Activated CD4-positive, alpha-beta T cell treated with anti-CD3 and anti-CD28 coated beads, Interleukin-2, amount 50 U/mL, for 24 hours (primary cell): ENCODE results near the gene LMO4.

ENCODE experiments used
- DNase-seq, 2 donors: peaks; one replicate each; pipeline ENCODE4 v3.0.0-alpha.2; 2020; ENCODE audit warnings: low read depth in 1 of 2, low spot score in 1 of 2

The LMO4 gene, protein sequence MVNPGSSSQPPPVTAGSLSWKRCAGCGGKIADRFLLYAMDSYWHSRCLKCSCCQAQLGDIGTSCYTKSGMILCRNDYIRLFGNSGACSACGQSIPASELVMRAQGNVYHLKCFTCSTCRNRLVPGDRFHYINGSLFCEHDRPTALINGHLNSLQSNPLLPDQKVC

DNA sequence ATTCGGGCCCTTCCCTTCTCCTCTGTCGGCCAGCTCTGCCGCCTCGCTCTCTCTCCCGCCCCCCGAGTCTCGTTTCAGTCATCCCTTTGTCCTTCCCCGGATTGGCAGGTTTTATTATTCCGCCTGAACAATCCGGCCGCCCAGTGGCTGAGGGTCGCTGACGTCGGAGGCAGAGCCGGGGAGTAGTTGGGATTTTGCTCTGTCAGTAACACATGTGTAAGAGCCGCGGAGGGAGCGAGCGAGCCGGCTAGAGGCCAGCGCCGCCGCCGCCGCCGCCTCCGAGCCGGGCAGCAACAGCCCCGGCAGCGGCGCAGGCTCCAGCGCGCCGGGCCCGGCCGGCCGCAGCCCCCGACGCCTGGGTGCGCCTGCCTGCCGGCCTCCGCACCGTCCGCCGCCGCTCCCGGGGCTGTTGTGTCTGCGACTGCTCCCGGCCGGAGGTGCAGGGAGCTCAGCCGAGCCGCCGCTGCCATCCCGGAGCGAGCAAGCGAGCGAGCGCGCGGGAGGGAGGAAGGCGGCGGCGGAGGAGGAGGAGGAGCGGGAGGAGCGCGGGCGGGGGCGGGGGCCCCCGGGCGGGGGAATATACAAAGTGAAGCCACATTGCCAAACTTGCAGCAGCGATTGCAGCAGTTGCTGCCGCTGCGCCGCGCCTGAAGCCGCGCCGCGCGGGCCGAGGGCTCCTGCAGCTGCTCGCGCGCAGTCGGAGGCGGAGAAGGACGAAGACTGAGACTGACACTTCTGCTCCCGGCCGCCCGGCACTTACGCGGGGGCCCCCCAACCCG, at the start of gene LMO4:
Gene LMO4, plus strand, starts transcription at position 609 of the 779 bp plus-strand sequence. CDS start 3,136 bp downstream, outside the sequence.
- peak; percentile 58 to 80 for DNase-seq

DNA sequence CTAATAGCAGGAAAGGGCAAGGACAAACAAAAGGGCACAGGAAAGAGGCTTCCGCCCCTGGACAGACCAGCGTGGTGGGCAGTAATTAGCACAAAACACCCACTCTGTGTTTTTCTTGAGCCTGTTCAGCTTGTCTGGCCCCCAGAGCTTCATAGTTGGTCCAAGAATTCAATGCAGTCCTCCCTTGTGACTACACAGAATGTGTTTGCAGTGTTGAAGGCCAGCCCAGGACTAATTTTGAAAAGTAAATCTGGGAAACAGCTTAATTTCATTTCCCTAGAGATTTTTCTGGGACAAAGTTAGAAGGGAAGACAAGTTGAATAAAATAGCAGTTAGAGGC, 49.2 kb upstream of the LMO4 start:
- DNase-seq, result no peak

DNA sequence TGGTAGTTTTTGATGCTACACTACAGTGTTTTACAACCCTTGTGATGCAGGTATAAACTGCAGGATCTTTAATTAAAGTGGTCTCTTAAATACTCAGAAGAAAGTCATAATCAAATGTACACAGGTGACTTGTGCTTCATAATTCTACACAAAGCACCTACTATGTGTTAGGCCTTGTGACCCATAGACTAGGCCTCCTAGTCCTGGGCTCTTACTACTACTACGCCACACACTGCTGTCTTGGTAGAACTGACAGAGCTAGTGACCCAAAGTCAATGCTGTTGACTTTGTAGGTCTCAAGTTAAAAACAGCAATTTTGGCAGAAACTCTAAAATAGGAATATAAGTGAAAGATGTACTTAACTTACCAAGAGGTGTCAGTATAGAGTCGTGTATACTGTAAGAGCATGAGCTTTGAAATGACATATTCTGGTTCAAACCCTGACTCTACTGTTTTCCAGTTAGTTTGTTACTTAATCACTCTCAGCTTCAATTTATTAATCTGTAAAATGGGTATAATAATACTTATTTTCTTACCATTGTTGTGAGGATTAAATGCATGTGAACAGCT, 48.6 kb upstream of the LMO4 start:
- DNase-seq, result no peak

DNA sequence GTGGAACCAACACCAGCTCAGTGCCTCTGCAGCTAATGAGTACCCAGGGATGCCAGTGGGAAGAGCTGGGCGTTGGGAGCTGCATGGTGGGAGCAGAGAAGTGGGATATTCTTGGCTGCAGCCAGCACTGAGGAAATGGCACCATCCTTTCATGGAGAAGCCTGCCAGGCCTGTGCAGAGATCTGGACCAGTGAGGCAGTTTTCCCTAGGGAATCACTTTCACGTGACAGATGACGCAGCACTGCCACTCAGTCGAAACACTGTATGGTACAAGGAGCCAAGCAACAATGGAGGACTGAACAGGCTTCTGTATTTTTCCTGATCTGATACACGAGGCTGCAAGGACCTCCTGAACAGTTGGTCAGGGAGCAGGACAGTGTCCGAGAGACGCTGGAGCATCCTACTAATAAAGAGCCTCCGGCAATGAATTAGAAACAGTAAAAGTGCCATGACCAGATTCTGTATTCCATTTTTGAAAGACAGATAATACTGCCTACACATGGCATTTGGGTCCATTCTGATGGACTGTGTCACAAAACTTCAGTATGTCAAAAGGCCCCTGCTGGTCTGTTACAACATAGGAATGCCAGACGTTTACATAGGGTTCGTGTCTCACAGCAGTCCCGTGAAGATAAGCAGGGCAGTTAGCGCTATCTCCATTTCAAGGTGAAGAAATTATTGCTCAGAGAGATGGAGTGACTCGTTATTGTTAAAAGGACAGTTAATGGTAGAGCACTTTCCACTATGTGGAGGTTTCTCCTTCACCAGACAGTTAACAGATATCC, 44.0 kb upstream of the LMO4 start:
- DNase-seq, result no peak

DNA sequence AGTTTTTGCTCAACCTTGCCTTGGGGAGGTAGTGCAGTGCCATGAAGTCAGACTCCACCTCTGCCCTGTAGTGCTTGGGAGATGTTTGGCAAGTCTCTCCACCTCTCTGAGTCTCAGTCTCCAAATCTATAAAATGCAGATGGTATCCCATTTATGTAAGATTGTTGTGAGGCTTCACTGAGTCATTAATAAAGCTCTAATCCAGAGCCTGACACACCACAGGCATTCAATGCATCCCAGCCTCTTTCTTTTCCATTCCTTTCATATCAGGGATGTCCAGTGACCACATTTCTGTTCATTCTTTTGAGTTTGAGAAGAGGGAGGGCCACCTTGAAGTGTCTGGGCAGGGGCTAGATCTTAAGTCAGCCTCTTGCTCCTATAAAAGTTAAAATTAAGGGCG, 37.6 kb upstream of the LMO4 start:
- no peak for DNase-seq

DNA sequence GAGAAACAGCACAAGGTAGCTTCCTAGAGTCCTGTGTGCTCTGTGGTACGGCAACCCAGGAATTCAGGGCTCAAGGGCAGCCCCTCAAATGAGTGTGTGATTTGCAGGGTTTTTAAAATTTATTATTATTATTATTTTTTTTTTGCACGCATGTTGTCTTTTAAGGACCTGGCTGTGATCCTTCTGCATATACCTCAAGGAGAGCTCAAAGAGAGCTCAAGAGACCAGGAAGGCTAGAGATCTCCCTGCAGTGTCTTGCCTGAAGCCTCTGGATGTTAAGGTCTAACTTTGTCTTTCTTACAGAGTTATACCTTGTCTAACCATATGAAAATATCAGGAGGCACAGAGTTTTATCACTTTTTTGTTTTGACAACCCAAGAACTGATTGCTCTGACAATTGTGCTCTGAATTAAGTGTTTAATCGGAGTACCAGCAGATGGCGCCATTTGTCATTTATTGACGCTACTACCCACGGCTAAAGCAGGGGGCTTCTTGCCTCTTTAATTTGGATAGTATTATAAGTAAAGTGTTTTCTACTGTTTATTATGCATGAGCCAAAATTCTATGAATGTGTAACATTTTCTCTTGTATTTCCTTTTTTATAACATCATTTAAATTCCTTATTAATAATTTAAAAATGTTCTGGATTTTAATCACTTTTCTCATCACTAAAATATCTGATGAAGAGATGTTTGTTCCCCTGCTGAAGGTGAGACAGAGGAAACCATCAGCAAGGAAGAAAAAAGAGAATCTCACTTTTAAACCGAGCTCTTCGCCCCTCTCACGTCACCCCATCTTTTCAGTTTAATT, 35.8 kb upstream of the LMO4 start:
- peak; percentile 24 to 44 for DNase-seq

DNA sequence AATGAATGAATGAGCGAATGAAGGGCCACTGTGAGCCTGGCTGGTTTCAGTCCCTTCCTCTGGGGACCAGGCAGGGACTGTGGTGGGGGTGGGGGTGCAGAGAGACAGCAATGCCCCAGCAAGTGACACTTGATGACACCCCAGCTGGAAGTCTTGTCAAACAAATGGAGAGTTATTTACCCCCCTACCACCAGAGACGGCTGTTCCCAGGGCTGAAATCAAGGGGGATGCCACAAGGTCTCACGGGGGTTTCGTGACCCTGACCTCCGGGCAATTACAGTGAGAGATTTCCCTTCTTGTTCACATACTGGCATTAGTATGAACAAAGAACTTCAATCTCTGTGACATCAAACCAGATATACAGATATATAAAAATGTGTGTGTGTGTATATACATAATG, 34.0 kb upstream of the LMO4 start:
- no peak for DNase-seq

DNA sequence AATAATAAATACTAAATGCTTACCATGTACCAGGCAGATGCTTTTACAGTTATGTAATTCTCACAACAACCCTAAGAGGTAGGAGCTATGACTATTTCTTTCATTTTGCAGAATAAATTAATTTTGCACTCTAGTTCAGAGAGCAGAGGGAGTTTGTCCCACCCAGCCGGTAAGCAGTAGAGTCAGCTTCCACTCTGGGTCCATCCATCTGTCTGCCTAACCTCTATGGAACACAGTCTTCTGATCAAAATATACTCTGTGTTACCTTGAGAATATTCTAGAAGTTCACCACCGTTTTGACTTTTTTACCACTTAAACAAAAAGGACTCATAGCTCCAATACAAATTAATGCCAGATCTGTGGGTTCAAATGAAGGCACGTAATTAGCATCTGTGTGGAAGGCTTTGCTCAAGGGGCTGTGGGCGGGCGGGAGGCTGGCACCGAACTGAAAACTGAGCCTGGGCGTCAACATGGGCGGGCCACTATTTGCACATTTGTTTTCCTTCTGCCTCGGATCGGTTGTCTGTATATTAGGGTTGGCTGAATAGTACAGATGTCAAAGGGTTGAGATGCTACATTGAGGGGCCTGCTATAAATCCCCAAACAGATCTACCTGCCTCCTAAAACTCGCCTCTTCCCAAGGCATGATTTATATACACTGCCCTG, 33.1 kb upstream of the LMO4 start:
- DNase-seq, result no peak

DNA sequence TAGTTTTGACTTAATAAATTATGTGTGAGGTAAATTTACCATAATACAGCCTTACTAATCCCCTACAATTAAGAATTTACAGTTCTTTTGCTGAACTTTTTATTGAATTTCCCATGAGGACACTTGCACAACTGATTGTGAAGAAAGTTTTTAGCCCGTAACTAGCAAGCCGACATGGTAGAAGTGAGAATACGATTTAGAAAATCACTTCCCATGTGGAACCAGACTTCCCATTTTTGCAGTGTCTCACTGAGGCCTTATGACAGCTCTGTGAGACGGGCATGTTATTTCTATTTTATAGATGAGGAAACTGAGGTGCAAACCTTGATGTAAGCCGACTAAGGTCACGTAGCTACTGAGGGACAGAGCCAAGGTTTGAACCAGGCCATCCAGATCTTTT, 32.5 kb upstream of the LMO4 start:
- DNase-seq, result no peak

DNA sequence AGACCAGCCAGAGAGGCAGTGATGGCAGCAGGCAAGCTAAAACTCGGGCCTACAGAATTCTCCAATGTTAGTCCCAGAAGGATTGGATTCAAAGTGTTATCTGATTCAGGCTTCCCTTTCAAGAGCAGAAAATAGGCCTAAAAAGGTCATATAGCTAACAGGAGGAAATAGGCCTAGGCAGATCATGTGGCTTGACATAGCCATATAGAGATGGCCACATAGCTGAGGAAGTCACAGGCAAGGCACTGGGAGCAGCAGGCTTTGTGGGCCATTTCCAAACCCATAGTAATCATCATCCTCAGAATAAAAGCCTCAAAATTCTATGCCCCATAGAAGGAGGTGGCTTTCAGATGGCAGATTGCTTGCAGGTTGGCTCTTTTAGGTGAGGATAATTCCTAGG, 29.0 kb upstream of the LMO4 start:
- DNase-seq, result no peak

DNA sequence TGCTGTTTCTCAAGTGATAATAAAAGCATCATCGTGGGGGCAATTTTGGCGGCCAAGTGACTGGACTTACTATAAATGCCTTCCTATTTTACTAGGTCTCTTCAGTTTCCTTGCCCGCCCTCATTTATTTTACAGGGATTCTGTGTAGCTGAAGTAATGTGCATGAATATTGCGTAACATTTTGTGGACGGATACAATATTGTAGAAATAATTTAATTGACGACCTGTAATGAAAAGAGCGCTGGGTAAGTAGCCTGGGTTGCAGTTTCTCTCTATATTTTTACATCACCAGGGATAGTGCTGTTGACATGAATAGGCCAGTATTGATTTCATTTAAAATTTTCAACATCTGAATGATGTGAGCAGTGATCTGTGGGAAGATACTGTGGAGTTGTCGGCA, 28.1 kb upstream of the LMO4 start:
- no peak for DNase-seq

DNA sequence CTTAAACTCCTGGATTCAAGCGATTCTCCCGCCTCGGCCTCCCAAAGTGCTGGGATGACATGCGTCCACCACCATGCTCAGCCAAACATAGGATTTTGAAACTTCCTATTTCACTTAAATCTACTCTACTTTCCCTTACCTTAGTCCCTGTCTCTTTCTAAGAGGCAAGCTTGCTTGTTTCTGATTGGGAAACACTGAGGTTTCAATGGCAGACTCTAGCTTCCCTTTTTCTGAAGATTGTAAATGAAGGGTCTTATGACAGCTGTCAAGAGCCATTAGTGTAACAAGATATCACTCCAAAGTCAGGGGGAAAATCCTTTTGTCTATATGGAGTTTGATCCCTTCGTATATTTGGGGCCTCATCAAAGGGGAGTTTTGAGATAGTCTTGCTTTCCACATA, 23.5 kb upstream of the LMO4 start:
- no peak for DNase-seq

DNA sequence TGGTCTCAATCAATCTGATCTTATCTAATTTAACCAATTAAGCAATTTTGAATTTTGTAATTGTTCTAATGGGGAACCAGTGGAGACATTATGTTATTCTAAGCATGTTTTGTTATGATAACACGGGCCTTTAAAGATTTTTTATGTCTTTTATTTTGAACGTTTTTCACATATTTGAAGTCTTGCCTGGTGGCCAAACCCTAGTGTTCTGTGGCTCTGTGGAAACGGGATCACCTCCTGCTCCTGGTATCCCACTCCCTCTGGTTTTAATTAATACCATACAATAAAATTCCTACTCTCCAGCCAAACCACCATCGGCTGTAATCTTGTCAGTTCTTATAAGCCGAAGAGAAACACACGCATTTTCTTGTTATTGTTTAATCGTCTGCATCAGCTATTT, 22.9 kb upstream of the LMO4 start:
- DNase-seq, result no peak

DNA sequence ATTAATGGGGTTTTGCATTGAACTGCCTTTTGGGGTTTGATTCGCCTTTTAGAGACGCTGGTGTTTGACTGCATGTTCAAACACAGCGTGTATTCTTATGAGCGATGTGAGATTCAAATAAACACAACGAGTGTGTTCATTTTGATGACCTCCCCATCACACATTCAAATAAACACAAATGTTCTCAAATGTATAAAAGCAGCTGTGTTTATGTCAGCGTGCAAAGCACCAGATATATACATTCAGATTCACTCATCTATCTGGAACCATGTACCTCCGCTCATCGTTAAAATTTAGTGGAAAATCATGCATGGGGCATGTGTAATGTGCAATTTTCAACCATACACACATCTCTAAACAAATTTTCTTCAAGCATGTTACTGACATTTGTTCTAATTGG, 21.4 kb upstream of the LMO4 start:
- DNase-seq, result no peak

DNA sequence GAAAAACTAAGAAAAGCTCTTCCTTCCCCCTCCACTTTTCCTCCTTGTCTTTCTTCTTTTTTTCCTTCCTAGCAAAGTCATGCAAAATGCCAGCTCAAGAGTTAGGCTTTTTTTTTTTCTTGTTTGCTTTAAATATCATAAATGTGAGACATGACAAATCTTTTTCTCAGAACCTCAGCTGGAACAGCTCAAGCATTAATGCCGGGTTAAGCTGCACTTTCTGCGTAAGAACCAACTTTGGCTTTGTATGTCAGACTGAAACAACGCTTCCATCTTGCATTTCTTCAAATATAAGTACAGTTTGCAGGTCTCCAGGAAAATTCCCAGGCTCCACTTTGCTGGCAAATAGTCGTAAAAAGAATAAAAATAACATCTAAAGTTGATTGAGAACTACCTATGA, 20.7 kb upstream of the LMO4 start:
- no peak for DNase-seq

DNA sequence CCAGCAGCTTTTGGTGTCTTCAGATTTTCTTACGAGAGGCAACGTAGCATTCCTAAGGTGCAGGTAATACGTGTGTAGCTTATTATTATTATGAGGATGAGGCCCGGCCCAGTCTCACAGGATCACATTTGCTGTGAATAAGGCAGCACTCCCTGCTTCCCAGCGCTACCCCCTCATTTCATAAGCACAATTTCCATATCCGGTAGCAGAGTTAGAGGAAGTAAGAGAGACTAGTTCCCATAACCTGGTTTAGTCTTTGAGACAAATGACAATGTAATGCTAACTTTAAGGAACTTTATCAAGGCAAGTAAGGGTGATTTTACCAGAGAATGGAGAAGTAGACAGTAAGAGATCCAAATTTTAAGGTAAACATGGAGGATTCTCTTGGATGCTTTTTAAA, 14.6 kb upstream of the LMO4 start:
- DNase-seq, result no peak

DNA sequence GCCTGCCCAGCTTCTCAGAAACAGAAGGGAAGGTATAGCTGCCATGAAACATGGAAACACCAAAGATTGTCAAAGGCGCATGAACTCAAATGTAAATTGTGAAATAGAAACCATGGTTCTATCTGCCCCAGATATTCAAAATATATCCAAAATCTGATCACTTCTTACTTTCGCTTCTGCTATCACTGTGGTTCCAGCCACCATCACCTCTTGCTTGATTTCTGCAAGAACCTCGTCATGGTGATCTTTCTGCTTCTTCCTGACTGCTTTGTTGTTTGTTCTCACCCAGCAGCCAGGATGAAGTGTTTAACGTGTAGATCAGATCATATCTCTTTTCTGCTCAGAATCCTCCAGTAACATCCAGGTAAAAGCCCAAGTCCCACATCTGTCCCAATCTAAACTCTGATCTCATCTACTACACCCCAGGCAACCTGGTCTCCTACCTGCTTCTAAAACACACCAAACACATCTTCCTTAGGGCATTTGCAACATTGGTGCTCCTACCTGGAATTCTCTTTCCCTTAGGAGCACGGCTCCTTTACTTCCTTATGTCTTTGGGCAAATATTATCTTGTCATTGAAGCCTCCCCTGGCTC, 10.5 kb upstream of the LMO4 start:
- DNase-seq, result no peak

DNA sequence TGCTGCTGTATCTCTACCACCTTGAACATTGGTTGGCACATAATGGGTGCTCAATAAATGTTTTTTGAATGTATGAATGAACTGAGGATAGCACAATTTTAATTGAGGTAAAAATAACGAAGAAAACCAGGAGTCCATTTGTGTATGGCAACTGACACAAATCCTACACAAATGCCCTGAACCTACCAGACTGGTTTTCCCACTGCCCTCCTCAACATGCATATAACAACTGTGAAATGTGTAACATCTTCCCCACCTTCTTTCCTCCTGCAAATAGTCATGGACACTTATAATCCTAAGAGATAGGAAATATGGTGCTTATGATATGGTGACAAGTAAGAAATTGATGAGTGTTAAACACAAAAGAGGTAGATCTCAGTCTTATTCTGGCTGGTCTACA, 9.9 kb upstream of the LMO4 start:
- no peak for DNase-seq

DNA sequence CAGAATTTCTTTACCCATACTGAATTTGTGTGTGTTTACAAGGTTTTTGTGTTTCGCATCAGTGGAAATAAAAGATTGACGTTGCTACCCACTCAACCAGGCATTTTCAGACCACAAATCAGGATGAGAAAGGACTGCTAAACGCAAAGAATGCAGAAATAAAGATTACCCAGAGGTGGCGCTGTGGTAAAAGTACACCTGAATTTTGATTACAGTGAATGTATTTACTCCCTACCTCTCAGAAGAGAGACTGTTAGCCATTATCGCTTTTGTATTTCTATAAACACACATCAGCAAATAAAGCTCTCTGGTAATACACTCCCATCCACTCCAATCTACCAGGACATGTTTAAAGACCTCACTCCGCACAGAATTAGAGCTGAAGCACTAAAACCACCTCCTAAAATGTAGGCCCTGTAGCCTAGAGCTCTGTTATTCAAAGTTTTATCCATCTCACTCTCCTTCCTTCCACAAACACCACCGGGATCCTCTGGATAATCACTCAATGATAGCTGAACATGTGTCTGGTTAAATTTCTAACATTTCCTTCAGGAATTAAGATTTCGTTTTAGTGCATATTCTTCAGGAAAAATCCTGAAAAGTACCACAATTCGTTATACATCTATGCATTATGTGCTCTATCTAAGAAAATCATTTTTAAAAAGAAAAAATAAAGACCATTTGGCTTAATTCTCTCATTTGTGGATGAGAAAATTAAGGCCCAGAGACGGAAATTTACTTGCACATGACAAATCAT, 2.5 kb upstream of the LMO4 start:
- DNase-seq, result peak in 1 of 2 donors; percentile 55
